Measurements from ENCODE around the gene ADCY3. TPM values are rescaled to one million over a fixed set of nuclear protein-coding genes. Genes with fewer than 3 reads are reported as not detected.

Gene ADCY3
- polyA plus RNA-seq, 1 donor from 2014 or later: 28.8 TPM

DNA sequence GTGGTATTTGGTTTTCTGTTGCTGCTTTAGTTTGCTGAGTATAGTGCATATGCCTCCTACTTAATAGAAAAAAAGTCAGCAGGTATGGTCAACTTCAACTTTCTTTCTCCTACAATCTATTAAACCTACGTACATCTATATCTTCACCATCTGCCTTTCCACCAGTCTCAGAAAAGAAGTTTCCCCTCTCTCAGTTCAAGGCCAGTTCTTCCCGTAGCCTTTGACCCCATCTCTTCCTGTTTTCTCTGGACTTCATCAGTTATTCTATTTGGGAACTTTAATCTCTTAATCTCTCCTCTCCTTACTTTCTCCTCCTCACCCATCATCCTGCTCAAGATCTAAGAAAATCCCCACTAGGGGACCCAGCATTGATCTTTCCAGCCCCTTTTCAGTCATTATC is 132.5 kb downstream of the ADCY3 start:
- no peaks in the 10 kb centered on the region for H3K27me3 ChIP-seq (ENCODE audit: insufficient read depth, low read depth, low read length)
- TF ChIP-seq EZH2 (IDR thresholded peaks at IDR 0.05; ENCODE audit: borderline replicate concordance, insufficient read depth, low read length, poor library complexity, severe bottlenecking) (no peak), EP300 (conservative IDR thresholded peaks at IDR 0.05; ENCODE audit: poor library complexity, severe bottlenecking) (no peak), SMC3 (conservative IDR thresholded peaks at IDR 0.05; ENCODE audit: poor library complexity) (no peak), TAF1 (IDR thresholded peaks at IDR 0.05; ENCODE audit: low read depth) (no peak), RAD21 (conservative IDR thresholded peaks at IDR 0.05) (no peak), MXI1 (conservative IDR thresholded peaks at IDR 0.05; ENCODE audit: poor library complexity, severe bottlenecking) (no peak), POLR2AphosphoS5 (IDR thresholded peaks at IDR 0.05) (no peak)
- TF ChIP-seq, protein P1, sequence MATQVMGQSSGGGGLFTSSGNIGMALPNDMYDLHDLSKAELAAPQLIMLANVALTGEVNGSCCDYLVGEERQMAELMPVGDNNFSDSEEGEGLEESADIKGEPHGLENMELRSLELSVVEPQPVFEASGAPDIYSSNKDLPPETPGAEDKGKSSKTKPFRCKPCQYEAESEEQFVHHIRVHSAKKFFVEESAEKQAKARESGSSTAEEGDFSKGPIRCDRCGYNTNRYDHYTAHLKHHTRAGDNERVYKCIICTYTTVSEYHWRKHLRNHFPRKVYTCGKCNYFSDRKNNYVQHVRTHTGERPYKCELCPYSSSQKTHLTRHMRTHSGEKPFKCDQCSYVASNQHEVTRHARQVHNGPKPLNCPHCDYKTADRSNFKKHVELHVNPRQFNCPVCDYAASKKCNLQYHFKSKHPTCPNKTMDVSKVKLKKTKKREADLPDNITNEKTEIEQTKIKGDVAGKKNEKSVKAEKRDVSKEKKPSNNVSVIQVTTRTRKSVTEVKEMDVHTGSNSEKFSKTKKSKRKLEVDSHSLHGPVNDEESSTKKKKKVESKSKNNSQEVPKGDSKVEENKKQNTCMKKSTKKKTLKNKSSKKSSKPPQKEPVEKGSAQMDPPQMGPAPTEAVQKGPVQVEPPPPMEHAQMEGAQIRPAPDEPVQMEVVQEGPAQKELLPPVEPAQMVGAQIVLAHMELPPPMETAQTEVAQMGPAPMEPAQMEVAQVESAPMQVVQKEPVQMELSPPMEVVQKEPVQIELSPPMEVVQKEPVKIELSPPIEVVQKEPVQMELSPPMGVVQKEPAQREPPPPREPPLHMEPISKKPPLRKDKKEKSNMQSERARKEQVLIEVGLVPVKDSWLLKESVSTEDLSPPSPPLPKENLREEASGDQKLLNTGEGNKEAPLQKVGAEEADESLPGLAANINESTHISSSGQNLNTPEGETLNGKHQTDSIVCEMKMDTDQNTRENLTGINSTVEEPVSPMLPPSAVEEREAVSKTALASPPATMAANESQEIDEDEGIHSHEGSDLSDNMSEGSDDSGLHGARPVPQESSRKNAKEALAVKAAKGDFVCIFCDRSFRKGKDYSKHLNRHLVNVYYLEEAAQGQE (IDR thresholded peaks at IDR 0.05; ENCODE audit: borderline replicate concordance): no peak
- TF ChIP-seq, protein P2, sequence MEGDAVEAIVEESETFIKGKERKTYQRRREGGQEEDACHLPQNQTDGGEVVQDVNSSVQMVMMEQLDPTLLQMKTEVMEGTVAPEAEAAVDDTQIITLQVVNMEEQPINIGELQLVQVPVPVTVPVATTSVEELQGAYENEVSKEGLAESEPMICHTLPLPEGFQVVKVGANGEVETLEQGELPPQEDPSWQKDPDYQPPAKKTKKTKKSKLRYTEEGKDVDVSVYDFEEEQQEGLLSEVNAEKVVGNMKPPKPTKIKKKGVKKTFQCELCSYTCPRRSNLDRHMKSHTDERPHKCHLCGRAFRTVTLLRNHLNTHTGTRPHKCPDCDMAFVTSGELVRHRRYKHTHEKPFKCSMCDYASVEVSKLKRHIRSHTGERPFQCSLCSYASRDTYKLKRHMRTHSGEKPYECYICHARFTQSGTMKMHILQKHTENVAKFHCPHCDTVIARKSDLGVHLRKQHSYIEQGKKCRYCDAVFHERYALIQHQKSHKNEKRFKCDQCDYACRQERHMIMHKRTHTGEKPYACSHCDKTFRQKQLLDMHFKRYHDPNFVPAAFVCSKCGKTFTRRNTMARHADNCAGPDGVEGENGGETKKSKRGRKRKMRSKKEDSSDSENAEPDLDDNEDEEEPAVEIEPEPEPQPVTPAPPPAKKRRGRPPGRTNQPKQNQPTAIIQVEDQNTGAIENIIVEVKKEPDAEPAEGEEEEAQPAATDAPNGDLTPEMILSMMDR (IDR thresholded peaks at IDR 0.05; ENCODE audit: poor library complexity, severe bottlenecking): no peak
- H3K36me3 ChIP-seq (ENCODE audit: insufficient read depth, low read length): no peaks in the 10 kb centered on the region
- no peak overlapping the region for H3K4me2 ChIP-seq (ENCODE audit: low read length)
- no peak overlapping the region for H3K4me3 ChIP-seq (ENCODE audit: low read length)
- no peak overlapping the region for H3K9ac ChIP-seq (ENCODE audit: low read length)
- H2AFZ ChIP-seq (ENCODE audit: low read depth, low read length): no peak overlapping the region
- no peaks in the 10 kb centered on the region for H3K9me3 ChIP-seq (ENCODE audit: low read length)
- H4K20me1 ChIP-seq (ENCODE audit: insufficient read depth): no peaks in the 10 kb centered on the region
- H3K9me2 ChIP-seq (ENCODE audit: insufficient read depth, low read length): no peaks in the 10 kb centered on the region
- no peaks in the 10 kb centered on the region for H3K79me2 ChIP-seq (replicated peaks; ENCODE audit: insufficient read depth, low read length)
- no peak overlapping the region for H3K27ac ChIP-seq (ENCODE audit: low read length)
- H3F3A ChIP-seq (ENCODE audit: insufficient read depth, low read length, poor library complexity, severe bottlenecking): no peaks in the 10 kb centered on the region

DNA sequence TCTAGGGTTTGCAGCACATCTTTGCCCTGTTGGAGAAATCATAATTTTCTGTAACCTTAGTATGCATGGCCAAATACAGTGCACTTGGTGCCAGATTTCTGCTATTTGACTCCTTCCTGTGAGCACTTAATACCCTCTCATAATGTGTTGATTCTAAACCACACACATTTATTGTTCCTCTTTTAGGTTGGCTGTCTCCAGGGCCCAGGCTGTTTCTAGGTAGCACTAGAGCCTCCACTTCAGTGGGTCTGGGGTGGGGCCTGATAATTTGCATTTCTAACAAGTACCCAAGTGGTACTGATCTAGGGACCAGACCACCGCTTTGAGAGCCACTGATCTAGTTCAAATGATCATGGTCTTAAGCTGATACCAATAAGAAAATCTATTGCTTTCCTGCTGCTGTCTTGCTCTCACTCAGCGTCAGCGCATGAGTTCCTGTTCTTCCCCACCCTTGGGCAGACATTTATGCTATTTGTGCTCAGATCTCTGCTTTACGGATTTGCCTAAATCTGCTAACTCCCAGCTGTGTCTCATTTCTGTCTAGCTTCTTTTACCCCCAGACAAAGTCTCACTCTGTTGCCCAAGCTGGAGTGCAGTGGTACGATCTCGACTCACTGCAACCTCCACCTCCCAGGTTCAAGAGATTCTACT is 134.2 kb downstream of the ADCY3 start:
- H3K9me3 ChIP-seq (ENCODE audit: low read length): no peaks in the 10 kb centered on the region
- no peak overlapping the region for H2AFZ ChIP-seq (ENCODE audit: low read depth, low read length)
- no peaks in the 10 kb centered on the region for H3K79me2 ChIP-seq (replicated peaks; ENCODE audit: insufficient read depth, low read length)
- H3K27ac ChIP-seq (ENCODE audit: low read length): no peak overlapping the region
- no peak overlapping the region for H3K4me2 ChIP-seq (ENCODE audit: low read length)
- no peaks in the 10 kb centered on the region for H3K9me2 ChIP-seq (ENCODE audit: insufficient read depth, low read length)
- no peaks in the 10 kb centered on the region for H3K36me3 ChIP-seq (ENCODE audit: insufficient read depth, low read length)
- H3F3A ChIP-seq (ENCODE audit: insufficient read depth, low read length, poor library complexity, severe bottlenecking): no peaks in the 10 kb centered on the region
- TF ChIP-seq SMC3 (conservative IDR thresholded peaks at IDR 0.05; ENCODE audit: poor library complexity): no peak
- no peak for TF ChIP-seq EP300 (conservative IDR thresholded peaks at IDR 0.05; ENCODE audit: poor library complexity, severe bottlenecking)
- TF ChIP-seq RAD21 (conservative IDR thresholded peaks at IDR 0.05): no peak
- TF ChIP-seq MXI1 (conservative IDR thresholded peaks at IDR 0.05; ENCODE audit: poor library complexity, severe bottlenecking): no peak
- no peaks in the 10 kb centered on the region for H3K27me3 ChIP-seq (ENCODE audit: insufficient read depth, low read depth, low read length)
- H3K4me3 ChIP-seq (ENCODE audit: low read length): no peak overlapping the region
- H4K20me1 ChIP-seq (ENCODE audit: insufficient read depth): no peaks in the 10 kb centered on the region
- H3K9ac ChIP-seq (ENCODE audit: low read length): no peak overlapping the region

All from neural cell (in vitro differentiated cells).